Fibroblast of the aortic adventitia (primary cell): ENCODE measurements around the gene DTNB. TPM values are rescaled to one million over a fixed set of nuclear protein-coding genes. Genes with fewer than 3 reads are reported as not detected.

Source experiments
- DNase-seq: peaks from one replicate; pipeline ENCODE4 v3.0.0-alpha.2; 2010; ENCODE audit warnings: low read depth
- H3K4me3 ChIP-seq: 2 replicates; pipeline ENCODE4 v1.5.1; 2011; ENCODE audit warnings: low read depth, mild to moderate bottlenecking, control low read depth, low read length, moderate library complexity
- total RNA-seq: library from RNA; depleted of rRNA; stranded (reverse); fragments of >200 nt; gene quantifications from 2 replicates; pipeline ENCODE4 v1.2.3, GENCODE V29; 2012; ENCODE audit warnings: low replicate concordance
- TF ChIP-seq, protein P1 (sequence below): IDR thresholded peaks from 2 replicates; pipeline ENCODE4 v1.5.1; 2011; ENCODE audit warnings: mild to moderate bottlenecking, low read length, control low read depth, inconsistent platforms; ENCODE audit not compliant: insufficient read depth

DTNB gene
- total RNA-seq, 1 donor, result 11.7 TPM

DNA sequence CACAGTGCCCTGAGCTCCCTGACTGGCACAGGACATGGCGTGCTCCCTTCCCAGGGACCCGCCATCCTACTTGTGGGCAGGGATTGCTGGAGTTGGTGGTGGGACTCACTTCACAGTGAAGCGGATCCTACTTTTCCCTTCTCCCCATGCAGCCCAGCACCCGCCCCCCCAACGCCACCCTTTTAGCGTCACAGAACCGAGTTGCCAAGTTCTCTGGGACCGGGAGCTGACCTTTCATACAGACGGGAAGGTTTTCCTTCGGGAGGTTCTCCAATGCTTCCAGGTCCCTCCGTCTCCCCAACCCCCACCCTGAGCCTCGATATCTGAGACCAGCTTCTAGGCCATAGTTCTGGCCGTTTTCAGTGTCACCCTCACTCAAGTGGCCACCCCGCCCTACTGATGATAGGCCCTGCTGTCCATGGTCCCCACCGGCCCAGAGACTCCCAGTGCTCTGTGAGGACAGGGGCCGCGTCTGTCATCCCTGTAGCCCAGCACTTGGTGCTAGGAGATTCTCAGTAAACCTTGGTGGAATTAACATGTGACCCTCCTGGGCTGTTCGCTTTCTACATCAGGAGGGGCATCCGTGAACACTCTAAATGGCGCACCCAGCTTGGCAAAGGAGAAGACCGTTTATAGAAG lies 330.1 kb downstream of the DTNB start:
- DNase-seq, result no peak

DNA sequence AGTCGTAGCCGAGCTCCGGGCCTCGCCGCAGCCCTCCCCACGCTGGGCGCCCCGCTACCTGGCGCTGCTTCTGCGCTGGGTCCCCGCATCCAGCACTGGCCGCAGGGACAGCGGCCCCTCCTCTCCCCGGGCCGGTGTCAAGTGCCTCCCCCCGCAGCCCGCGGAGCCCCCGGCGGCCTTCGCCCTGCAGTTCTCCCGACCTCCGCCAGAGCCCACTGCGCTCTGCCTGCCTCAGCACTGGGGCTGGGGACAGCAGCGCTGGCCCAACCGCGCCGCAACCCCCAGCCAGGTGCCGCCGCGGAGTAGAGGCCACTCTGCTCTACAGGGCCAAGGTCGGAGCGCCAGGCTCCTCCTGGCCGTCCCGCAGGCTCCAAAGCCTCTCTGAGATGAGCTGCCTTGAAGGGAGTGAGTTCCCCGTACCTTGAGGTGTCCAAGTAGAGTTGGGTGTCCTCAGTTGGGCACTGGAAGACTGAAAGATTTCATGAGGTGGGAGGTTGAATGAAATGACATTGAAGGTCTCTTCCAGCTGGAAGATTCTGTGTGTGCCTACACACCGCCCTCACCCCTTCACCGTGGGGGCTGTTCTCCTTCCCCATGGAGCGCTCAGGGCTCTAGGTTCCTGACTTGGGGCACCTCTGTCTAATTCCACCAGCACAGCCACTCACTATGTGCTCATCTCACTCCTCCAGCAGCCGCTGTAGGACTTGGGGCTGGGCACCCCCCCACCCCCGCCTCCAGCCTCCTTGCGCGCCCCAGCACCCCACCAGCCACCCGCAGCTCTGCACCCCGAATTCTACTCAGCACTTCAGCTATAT lies 330.8 kb downstream of the DTNB start:
- TF ChIP-seq, protein P1, sequence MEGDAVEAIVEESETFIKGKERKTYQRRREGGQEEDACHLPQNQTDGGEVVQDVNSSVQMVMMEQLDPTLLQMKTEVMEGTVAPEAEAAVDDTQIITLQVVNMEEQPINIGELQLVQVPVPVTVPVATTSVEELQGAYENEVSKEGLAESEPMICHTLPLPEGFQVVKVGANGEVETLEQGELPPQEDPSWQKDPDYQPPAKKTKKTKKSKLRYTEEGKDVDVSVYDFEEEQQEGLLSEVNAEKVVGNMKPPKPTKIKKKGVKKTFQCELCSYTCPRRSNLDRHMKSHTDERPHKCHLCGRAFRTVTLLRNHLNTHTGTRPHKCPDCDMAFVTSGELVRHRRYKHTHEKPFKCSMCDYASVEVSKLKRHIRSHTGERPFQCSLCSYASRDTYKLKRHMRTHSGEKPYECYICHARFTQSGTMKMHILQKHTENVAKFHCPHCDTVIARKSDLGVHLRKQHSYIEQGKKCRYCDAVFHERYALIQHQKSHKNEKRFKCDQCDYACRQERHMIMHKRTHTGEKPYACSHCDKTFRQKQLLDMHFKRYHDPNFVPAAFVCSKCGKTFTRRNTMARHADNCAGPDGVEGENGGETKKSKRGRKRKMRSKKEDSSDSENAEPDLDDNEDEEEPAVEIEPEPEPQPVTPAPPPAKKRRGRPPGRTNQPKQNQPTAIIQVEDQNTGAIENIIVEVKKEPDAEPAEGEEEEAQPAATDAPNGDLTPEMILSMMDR, result peak; percentile 95
- DNase-seq, result peak; percentile 68
- peak overlapping the region; percentile 73 for H3K4me3 ChIP-seq

More for the DNA sequence above, 330.1 kb downstream of the DTNB start:
- H3K4me3 ChIP-seq, result no peak overlapping the region
- TF ChIP-seq, protein P1, result no peak

DNA sequence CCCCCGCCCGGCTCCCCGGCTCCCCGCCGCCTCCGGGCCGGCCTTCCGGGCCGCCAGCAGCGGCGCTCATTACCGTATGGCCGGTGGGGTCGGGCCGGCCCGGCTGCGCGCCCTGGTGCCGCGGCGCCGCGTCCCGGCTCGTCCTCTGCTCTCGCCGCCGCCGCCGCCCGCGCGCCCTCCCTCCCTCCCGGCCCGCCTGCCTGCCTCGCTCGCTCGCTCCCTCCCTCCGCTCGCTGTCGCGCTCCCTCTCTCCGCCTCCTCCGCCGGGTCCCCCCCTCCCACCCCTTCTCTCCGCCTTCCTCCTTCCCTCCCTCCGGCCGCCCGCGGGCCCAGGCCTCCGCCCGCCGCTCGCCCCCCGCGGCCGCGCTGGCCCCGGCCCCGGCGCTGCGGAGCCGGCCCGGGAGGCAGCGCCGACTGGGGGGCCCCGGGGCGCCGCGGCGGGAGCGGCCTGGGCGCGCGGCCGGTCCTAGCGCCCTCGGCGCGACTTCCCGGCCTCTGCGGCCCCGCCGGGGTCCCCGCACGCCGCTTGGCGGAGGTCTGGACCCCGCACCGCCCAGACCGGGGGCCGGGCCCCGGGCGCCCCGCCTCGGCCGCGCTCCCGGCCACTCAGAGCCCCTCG lies 331.5 kb downstream of the DTNB start, which contains the start of gene DNMT3A:
TSS of gene DNMT3A (minus strand) at position 173 of the 619 bp plus-strand sequence. CDS start 27,941 bp downstream, outside the sequence.
- TF ChIP-seq, protein P1, result no peak
- peak within 1 kb of the TSS; percentile 73 for H3K4me3 ChIP-seq
- peak; percentile 63 for DNase-seq

DNA sequence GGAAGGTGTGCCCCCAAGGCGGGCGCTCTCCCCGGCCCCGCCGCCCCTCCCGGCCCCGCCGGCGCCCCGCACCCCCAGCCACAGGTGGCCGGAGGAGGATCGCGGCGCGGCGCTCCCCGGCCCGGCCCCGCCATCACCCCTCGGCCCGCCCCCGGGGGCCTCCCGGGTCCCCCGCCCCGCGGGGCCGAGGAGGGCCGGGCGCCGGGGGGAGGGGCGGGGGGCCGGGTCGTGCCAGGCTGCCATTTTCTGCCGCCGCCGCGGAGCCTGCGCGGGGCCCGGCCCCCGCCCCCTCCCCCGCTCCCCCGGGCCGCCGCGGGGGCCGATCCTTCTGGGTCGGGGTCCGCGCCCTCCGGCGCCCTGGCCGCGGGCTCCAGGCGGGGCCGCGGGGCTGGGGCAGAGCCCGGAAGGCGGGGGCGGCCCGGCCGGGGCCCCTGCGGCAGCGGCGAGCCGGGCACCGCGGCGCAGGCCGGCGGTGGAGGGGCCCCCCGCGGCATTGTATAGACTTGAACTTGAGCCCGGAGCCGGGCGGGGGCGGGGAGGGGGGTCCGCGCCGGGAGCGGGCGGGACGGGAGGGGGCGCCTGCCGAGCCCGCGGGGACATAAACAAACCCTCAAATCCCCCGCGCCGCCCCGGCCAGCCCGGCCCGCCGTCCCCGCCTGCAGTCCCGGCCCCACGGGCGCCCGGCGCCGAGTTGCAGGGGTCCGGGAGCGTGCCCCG lies 332.2 kb downstream of the DTNB start:
- TF ChIP-seq, protein P1, result no peak
- H3K4me3 ChIP-seq, result peak overlapping the region; percentile 73
- DNase-seq, result no peak

DNA sequence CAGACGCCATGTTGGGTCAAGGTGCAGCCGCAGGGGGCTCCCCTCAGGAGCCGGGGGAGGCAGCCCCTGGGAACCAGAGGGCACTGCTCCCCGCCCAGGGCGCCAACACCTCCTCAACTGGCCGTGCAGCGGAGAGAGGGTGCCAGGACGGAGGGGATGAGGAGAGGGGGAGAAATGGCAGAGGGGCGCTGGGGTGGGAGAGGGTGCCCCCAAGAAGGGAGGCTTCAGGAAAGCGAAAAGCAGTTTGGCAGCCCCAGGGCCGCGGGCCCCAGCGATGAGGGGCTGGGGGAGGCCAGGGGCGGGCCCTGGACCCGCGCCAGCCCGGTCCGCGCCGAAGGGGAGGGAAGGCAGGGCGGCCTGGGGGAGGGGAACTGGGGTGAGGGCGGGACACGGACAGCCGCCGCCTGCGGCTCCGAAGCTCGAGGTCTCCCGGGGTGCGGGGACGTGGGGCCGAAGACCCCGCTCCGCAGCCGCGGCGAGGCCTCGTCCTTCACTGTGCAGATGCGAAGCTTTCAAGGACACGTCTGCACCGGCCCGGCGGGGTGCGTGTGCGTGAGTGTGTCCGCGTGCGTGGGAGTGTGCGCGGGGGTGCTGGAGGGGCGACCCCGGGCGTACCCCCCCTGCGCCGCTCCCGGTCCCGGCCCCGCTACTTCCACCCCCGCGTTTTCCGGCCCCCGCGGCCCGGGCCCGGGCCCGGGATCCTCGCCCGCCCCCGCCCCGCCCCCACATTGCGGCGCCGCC lies 333.0 kb downstream of the DTNB start:
- TF ChIP-seq, protein P1, result no peak
- no peak for DNase-seq
- peak overlapping the region; percentile 73 for H3K4me3 ChIP-seq

DNA sequence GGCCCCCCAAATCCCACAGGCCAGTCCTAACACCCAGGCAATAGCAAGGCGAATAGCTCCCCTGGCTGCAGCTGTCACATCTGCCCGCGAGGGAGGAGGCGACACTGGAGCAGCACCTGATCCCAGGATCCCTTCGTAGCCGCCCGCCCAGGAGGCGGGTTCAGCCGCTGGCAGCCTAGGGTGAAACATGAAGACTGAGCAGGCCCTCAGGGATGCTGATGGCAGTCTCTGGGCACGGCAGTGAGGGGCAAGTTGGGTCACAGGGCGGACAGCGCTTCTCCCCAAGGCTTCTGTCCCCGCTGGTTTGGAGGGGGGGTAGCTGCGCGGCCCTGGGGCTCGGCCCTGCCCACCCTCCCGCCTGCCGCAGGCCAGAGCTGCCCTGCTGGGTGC lies 333.6 kb downstream of the DTNB start:
- H3K4me3 ChIP-seq, result peak overlapping the region; percentile 73
- TF ChIP-seq, protein P1, result no peak
- DNase-seq, result no peak
